ENCODE measurements around the gene KRTAP5-2. TPM values are rescaled to one million over a fixed set of nuclear protein-coding genes. Genes with fewer than 3 reads are reported as not detected.

The KRTAP5-2 gene
- total RNA-seq, 4 donors from 2014 or later: 1.7 to 12.0 (median 4.6) TPM; not detected in 1

- WGBS: 4% methylated on average over 9 of the region's 37 CpGs
- peak overlapping the region; percentile 57 for H3K4me3 ChIP-seq
- peaks cover 46% of the 10 kb centered on the region for H3K27me3 ChIP-seq
- H3K27ac ChIP-seq: peak overlapping the region; percentile 68
- no peak for DNase-seq (ENCODE audit: low spot score in 2 of 2)
- H3K4me1 ChIP-seq: peaks cover 46% of the 10 kb centered on the region
- TF ChIP-seq CTCF (IDR thresholded peaks at IDR 0.05) (no peak), EP300 (IDR thresholded peaks at IDR 0.05) (no peak), POLR2A (IDR thresholded peaks at IDR 0.05) (no peak), POLR2AphosphoS5 (IDR thresholded peaks at IDR 0.05) (no peak)
- H3K9me3 ChIP-seq: peaks cover 4% of the 10 kb centered on the region
- H3K36me3 ChIP-seq: no peaks in the 10 kb centered on the region
These were observed 24.8 kb downstream of the KRTAP5-2 start for GRCh38 chr11:1573077-1573902.

DNA sequence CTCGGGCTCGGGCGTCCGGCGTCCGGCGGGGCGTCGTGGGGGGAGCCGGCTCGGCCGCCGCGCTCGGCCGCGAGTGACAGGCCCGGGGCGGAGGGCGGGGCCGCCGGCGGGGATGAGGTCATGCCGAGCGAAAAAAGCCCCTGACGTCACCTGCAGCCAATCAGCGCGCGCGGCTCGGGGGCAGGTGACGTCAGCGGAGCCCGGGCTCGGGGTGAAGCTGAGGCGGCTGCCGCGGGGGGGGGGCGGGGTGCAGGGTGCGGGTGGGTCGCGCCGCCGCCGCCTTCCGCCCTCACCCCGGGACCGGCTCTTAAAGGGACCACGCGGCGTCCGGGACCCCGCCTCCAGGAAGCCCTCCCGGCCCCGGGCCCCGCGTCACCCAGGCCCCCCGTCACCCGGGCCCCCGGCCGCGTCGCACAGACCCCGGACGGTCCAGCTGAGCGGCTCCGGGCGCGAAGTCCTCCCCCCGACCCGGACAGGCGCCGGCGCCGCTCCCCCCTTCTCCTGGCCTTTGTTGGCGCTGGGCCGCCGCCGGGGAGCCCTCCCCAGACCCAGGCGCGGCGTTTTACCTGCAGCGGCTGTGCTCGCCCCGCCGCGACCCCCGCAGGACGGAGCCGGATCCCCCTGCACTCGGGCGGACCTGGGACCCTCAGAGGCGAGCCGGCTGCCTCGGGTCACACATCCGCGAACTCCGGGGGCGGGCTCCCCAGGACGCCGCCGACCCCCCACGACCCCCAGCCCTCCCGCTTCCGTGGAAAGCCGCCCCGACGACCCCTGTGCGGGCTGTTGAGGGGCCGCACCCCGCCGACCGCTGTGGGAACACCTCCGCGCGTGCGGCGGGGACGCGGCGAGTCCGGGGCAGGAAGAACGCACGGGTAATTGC, 25.7 kb downstream of the KRTAP5-2 start, which contains the start of gene DUSP8:
DUSP8 (minus strand) TSS at position 75 of the 880 bp plus-strand sequence. CDS start 6,445 bp downstream, outside the sequence.
- peak within 1 kb of the TSS; percentile 49 for H3K27ac ChIP-seq
- WGBS: under 1% methylated on average over 38 of the region's 124 CpGs

DNA sequence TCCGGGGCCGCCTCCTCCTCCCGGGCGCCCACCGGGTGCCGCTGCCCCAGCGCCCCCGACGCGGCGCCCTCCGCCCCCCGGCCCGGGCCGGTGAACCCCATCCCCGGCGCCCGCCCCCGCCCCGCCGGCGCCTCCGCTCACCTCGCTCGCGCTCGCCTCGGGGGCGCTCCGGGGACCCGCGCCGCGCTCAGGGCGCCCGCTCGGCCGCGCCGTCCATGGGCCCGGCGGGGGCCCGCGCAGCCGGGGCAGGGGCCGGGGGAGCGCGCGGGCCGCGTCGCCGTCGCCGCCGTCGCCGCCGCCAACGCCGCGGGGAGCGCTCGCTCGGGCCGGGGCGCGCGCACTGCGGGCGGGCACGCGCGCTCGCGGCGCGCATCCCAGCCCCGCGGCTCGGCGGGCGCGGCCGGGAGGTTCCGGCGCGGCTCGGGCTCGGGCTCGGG, 26.3 kb downstream of the KRTAP5-2 start:
- Histone ChIP-seq H3K27ac (peak overlapping the region; percentile 7), H3K4me1 (peaks cover 46% of the 10 kb centered on the region), H3K9me3 (no peaks in the 10 kb centered on the region), H3K27me3 (peaks cover 40% of the 10 kb centered on the region), H3K4me3 (peak overlapping the region; percentile 57), H3K36me3 (no peaks in the 10 kb centered on the region)
- TF ChIP-seq POLR2A (IDR thresholded peaks at IDR 0.05) (no peak), CTCF (IDR thresholded peaks at IDR 0.05) (no peak), EP300 (IDR thresholded peaks at IDR 0.05) (no peak), POLR2AphosphoS5 (IDR thresholded peaks at IDR 0.05) (no peak)
- 0% methylated on average over 2 of the region's 91 CpGs for WGBS
- DNase-seq (ENCODE audit: low spot score in 2 of 2): no peak

More for the DNA sequence above, 25.7 kb downstream of the KRTAP5-2 start, which contains the start of gene DUSP8:
- Histone ChIP-seq H3K4me3 (peak within 1 kb of the TSS; percentile 57), H3K36me3 (no peaks in the 10 kb centered on the region), H3K4me1 (peaks cover 46% of the 10 kb centered on the region), H3K9me3 (no peaks in the 10 kb centered on the region), H3K27me3 (peaks cover 40% of the 10 kb centered on the region)
- TF ChIP-seq POLR2A (IDR thresholded peaks at IDR 0.05) (peak in 1 of 2 donors; percentile 38), POLR2AphosphoS5 (IDR thresholded peaks at IDR 0.05) (no peak)
- DNase-seq (ENCODE audit: low spot score in 2 of 2): peak; percentile 93 to 94

- Histone ChIP-seq H3K27me3 (peaks cover 38% of the 10 kb centered on the region), H3K4me1 (peaks cover 46% of the 10 kb centered on the region), H3K27ac (peak overlapping the region; percentile 7), H3K4me3 (peak overlapping the region; percentile 55), H3K36me3 (no peaks in the 10 kb centered on the region), H3K9me3 (no peaks in the 10 kb centered on the region)
- peak in 1 of 2 donors; percentile 75 for DNase-seq (ENCODE audit: low spot score in 2 of 2)
- no peak for TF ChIP-seq POLR2A (IDR thresholded peaks at IDR 0.05)
- TF ChIP-seq CTCF (IDR thresholded peaks at IDR 0.05): no peak
- TF ChIP-seq EP300 (IDR thresholded peaks at IDR 0.05): no peak
- no peak for TF ChIP-seq POLR2AphosphoS5 (IDR thresholded peaks at IDR 0.05)
- WGBS: no CpG with 5 or more reads among the region's 58 CpGs
These were observed 27.0 kb downstream of the KRTAP5-2 start for GRCh38 chr11:1570896-1571759.

DNA sequence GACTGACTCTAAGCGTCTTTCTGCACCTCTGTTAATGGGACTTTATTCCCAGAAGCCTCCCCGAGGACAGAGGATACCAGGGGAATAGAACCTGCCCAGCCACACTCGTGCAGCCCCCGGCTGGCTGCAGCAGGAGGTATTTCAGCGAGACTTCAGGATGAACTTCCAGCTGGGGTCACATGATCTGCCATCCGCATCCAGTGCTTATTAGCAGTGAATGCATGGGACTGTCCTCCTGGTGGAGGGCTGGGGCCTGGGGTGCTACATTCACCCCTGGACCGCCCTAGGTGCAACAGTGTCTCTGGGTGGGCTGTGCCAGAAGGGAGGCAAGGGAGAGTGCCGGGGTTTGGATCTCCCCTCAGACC, 27.6 kb downstream of the KRTAP5-2 start:
- no peak overlapping the region for H3K4me3 ChIP-seq
- H3K27ac ChIP-seq: no peak overlapping the region
- H3K36me3 ChIP-seq: peaks cover 2% of the 10 kb centered on the region
- no peak for DNase-seq (ENCODE audit: low spot score in 2 of 2)
- WGBS: 80% methylated on average over 2 of the region's 8 CpGs
- TF ChIP-seq CTCF (IDR thresholded peaks at IDR 0.05): no peak
- TF ChIP-seq EP300 (IDR thresholded peaks at IDR 0.05): no peak
- TF ChIP-seq POLR2AphosphoS5 (IDR thresholded peaks at IDR 0.05): no peak
- no peaks in the 10 kb centered on the region for H3K9me3 ChIP-seq
- peaks cover 46% of the 10 kb centered on the region for H3K4me1 ChIP-seq
- peaks cover 32% of the 10 kb centered on the region for H3K27me3 ChIP-seq

Data from suprapubic skin (tissue), 4 donors.